DMS153 (cell line): ENCODE measurements around the gene EVI5.

ENCODE experiments used
- DNase-seq: peaks from one replicate; lab custom pipeline; 2025; lab: John Stamatoyannopoulos, UW

Gene EVI5

DNA sequence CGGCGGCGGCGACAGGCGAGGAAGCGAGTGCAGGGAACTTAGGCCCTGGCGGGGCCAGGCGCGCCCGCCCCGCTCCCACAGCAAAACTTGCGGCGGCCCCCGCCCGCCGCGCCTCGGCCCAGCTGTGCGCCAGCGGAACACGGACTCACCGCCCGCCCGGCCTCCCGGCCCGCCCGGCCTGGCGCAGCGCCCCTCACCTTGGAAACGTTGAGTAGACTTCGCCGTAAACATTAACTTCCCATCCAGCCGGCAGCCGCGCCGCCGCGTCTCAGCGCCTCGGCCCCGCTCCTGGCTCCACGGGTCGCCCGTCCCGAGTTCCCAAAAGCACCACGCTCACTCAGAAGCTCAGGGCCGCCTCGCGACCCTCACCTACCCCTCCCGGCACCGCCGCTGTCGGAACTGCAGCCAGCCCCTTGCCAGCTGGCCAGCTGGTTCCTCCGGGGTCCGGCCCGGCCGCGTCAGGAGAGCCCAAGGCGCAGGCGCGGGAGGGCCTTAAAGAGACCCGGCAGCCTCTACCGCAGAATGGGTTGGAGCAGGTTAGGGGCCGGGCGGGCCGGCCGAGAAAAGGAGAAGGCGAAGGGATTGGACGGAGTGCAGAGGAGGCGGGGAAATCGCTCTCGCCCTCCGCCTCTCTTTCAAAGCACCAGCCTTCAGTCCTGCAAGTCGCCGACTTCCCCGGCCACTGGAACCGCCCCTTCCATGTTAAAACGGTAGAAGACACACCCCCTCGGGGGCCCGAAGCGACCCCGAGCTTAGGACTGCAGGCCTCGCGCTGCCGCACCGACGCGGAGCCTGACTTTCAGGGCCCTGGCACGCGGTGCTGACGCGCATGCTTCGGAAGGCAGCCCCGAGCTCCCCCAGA is at the start of gene EVI5:
TSS of gene EVI5 (minus strand) at position 470 of the 862 bp plus-strand sequence. CDS start 48,562 bp downstream, outside the sequence.
- peak; percentile 90 for DNase-seq

DNA sequence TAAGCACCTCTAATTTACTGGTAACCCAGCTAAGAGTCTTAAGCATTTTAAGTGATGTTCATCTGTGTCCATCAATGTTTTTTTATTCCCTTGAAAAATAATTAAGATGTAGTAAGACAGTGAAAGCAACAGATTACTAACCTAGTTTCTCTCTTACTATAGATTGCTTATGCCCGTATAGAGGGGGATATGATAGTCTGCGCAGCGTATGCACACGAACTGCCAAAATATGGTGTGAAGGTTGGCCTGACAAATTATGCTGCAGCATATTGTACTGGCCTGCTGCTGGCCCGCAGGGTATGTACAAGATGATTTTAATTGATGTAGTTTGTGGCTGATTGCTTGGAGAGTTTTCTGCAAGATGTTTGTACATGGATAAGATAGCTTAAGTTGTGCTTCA is 49.7 kb upstream of the EVI5 start:
- DNase-seq = no peak

DNA sequence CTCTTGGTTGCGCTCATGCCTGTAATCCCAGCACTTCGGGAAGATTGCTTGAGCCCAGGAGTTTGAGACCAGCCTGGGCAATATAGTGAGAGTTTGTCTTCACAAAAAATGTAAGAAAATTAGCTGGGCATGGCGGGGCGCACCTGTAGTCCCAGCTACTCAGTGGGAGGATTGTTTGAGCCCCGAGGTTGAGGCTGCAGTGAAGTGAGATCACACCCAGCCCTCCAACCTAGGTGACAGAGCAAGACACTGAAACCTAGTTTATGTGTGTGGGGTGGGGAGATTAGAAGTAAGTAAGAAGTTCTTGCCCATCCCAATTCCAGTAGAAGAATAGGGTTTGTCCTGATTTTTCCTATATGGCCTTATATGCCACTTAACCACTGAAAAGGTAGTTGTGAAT is 48.9 kb upstream of the EVI5 start:
- no peak for DNase-seq

DNA sequence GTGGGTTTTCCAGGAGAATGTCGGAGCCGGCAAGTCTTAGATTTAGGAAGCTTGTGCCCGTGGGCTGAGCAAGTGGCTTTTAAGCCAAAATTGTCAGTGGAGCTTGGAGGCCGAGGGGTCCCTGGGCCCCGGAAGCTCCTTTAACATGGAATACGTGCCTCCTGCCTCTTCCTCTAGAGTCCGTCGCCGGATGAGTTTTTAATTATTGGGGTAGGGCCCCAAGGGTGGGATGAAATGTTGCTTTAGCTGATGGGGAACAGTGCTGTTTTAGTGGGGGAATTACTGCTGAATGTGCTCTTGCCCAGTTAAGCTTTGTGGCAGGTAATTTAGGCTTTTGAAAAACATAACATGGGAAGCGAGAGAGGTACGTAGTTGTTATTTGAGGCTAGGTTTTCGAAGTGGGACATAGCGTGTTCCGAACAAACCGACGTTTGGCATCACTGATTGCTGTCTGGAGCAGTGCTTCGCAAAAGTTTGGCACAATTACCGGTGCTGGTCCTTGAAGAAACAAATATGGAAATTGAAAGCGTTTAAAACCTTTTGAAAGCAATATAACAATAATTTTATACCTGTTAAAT is 47.7 kb upstream of the EVI5 start:
- DNase-seq = no peak

DNA sequence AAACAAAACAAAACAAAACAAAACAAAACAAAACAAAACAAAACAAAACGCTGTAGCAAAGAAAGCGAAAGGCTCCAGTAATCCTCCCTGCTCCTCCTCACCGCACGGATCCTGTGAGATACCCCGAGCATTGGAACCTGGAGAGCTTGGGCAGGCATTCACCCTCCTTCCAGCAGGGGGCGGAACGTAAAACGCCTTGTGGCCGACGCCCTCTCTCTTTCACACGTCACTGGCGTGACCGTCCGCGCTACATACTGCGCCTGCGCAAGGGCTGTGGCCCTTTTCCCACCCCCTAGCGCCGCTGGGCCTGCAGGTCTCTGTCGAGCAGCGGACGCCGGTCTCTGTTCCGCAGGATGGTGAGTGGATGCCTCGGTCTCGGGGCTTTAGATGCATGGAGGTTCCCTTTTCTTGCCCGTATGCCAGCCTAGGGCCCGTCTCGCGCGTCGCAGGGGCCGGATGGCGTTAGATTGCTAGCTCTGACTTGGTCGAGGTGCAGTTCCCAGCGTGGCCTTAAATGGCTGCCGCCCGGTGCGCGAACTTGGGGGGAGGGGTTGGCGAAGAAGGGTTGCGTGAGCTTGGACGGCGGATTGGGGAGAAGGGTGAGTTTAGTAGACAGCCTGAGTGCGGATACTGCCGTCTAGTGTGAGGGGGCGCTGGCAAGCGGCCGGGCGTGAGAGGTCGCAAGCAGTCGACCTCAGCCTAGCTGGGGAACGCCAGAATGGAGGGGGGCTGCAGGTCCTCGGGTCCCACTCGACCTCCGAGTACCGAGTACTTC is 47.0 kb upstream of the EVI5 start, which contains the start of gene RPL5:
TSS of gene RPL5 (plus strand) at position 279 of the 775 bp plus-strand sequence. CDS start at position 354, 75 bp downstream.
- DNase-seq = peak; percentile 94

DNA sequence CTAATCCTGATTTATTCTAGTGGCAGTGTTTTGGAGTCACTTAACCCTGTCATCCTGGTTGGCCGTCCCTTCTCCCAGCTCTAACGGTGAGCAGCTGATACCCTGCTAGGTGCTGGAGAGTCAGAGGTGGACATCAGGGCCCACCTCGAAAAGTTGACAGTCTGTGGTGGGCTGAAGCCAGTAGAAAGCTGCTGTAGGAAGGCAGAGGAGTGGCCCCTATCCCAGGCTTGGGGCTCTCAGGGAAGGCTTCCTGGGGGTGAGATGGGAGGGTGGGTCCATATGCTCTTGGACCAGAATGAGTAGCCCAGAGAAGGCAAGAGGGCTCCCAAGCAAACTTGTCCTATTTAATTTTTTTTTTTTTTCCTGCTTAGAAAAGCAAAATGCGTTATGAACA is 46.5 kb upstream of the EVI5 start:
- no peak for DNase-seq

DNA sequence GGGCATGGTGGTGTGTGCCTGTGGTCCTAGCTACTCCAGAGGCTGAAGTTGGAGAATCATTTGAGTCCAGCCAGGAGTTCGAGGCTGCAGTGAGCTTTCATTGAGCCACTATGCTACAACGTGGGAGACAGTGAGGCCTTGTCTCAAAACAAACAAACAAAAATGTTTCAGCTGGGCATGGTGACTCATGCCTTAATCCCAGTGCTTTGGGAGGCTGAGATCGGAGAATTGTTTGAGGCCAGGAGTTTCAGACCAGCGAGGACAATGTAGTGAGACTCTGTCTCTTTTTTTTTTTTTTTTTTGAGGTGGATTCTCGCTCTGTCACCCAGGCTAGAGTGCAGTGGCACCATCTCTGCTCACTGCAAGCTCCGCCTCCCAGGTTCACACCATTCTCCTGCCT is 41.9 kb upstream of the EVI5 start:
- no peak for DNase-seq

DNA sequence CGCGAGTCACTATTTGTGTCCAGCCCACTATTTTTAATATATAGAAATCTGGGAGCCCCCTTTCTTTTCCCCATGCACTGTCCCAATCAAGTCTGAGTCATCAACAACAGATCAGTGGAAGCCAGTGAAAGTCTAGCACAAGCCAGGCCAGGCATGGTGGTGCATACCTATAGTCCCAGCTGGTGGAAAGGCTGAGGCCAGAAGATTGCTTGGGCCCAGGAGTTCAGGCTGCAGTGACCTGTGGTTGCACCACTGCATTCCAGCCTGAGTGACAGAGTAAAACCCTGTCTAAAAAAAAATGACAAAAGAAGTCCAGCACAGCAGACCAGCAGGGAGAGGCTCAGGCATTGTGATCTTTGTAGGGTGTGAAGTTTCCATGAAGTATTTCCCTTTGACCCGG is 38.0 kb upstream of the EVI5 start:
- DNase-seq = no peak

DNA sequence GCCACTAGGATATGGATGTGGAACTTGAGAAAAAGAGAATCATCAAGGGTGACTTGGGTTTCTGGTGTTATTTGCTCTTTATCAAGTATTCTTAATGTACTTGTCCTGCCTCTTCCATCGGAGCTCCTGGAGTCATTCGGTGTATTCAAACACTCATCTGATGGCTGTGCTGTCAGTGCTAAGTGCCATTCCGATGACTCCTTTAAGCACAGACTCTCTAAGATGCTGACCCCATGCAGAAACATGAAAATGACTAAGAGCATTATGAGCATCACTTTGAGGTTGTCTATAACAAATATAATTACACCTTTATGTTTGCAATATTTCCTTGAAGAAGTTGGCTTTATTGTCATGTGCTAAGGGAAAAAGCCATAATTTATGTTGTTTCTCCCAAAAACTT is 35.6 kb upstream of the EVI5 start:
- no peak for DNase-seq

DNA sequence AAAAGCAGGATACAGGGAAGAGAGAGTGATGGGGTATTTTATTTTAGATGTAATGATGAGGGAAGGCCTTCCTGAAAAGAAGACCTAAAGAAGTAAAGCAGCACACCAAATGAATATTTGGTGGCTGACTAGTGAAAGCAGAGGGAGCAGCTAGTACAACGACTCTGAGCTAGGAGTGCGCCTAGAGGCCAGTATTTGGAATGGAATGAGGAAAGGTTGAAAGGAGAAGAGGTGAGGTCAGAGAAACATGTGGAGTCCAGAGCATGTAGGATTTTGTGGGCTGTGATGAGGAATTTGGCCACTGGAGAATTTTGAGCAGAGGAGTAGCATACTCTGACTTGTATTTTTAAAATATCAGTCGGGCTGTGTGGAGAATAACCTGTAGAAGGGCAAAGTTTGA is 35.1 kb upstream of the EVI5 start:
- DNase-seq = no peak

DNA sequence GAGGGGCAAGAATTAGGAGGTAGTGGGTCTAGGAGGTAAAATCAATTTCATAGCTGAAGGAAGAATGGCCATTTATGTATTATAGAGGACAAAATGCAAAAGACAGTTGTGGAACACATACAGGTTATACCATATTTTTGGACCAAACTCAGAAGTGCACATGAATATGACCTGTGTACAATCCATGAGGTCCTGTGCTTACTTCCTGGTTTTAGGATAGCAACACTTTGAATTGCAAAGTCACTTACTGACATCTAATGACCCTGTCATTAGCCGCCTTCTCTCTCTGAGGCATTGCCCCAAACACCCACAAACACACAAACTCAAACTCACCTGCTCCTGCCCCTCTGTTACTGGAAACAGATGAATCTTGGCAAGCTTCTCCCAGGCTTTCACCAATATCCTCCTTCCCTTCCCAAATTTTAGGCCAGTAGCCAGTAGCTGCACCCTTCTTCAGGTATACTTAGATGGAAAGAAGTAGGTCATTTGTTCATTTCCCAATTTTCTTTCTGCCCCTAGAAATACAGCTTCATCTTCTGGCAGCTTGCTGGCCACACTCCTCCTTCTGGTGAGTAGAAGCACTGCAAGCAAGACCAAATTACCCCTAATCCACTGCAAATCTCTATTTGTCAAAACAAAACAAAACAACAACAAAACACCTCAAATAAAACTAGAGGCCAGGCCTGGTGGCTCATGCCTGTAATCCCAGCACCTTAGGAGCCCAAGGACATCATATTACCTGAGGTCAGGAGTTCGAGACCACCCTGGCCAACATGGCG is 33.3 kb upstream of the EVI5 start:
- DNase-seq = no peak

DNA sequence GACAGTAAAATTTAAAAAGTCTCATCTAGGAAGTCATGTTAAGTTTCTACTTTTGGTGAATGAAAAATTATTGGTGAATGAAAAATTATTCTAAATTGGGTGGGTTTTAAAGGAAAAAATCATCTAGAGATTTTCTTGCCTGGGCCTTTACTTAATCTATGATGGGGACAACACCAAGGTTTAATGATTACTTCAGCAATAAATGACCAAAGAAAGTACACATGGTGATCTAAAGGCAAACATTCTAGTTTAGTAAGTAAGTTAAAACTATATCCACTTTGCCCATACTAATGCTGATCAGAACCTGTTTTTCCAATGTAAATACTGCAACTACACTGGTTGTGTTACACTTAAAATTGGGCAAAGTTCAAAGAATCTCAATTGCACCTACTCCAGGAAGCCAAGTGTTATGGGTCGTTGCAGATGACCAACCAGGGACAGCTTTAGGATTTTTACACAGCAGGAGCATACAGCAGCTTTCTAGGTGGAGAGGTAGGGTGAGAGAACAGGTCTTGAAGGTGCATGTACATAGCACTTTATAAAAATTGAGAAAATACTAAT is 32.3 kb upstream of the EVI5 start:
- DNase-seq = no peak

DNA sequence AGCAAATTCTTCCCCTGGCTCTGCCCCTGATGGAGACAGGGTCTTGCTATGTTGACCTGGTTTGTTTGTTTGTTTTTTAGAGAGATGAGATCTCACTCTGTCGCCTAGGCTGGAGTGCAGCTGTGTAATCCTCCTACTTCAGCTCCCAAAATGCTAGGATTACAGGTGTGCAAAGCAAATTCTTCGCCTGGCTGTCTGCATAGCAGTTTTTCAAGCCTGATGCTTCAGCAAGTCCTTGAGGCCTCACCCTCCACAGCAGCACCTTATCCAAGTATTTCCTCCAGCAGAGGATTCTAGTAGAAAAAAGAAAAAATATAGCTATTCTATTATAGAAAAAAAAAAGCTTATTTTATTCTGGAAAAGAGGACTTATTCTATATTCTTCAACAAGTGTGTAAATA is 31.8 kb upstream of the EVI5 start:
- DNase-seq = no peak

DNA sequence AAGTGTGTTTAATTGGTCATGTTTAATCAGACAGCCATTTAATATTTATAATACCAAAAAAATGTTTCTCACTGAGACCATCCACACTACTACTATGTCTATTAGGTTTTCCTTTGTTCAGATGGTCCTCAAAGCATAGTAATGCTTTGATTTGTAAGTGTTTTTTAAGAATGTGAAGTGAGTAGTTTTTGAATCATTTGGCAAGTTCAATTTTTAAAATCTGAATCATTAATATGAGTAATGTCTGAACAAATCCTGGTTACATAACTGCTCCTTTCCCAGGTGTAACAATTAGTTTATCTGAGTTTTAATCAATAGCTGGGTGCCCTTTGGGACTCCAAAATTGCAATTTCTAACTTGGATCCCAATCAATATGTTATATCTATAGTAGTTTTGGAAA is 23.5 kb upstream of the EVI5 start:
- no peak for DNase-seq

DNA sequence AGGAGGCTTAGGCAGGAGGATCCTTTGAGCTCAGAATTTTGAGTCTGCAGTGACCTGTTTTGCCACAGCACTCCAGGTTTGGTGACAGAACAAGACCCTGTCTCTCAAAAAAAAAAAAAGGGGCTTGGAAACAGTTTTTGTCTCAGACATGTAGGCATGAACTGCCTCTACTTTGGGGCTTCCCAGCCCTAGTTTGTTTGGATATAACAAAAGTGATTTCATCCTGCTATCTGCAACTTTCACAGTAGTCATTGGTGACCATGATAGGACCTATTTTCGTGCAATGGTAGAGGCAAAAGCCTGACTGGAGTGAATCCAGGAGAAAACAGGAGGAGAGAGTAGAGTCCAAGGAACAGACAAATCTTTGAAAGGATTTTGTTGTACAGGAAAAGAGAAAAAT is 20.3 kb upstream of the EVI5 start:
- DNase-seq = no peak

DNA sequence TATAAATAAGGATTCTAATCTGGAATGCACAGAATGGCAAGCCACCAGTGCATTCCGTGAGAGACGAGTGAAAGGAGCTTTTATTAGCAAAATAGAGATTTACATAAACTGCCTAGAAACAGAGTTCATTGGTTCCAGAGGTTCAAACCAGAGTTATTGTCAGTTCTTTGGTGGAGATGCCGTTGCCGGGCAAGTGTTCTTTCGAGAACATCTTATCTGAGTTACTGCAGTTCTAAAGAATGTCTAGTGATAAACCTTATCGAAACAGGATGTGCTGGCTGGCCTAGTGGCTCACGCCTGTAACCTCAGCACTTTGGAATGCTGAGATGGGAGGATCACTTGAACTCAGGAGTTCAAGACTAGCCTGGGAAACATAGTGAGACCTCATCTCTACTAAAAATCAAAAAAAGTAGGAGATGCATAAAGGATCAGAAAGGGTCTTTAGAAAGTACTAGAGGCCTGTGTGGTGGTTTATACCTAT is 19.9 kb upstream of the EVI5 start:
- DNase-seq = no peak

DNA sequence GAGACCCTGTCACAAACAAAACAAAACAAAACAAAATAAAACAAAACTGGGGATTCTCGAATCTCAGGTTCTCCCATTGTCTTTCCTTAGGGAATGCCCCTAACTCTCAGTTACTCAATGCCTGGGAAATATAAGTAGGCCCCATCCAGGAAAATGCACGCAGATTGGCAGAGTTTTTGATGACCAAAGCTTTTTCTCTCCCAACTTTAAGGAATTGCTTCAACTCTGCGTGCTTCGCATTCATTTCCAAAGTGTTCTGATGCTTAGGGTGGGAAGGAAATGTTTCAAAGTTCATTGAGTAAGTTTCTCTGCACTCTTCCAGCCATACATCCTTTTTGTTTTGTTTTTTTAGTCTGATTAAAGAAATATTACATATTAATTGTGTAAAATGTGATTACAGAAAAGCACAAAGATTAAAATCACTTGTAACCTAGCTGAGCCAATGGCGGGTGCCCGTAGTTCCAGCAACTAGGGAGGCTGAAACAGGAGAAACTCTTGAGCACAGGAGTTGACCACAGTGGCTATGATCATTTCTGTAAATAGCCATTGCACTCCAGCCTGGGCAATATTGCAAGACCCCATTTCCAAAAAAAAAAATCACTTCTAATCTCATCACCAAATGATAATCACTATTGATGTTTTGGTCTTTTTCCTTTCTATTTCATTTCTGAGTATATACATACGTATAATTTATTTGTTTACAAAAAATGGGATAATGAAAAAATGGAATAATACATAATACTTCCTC is 18.4 kb upstream of the EVI5 start:
- no peak for DNase-seq

DNA sequence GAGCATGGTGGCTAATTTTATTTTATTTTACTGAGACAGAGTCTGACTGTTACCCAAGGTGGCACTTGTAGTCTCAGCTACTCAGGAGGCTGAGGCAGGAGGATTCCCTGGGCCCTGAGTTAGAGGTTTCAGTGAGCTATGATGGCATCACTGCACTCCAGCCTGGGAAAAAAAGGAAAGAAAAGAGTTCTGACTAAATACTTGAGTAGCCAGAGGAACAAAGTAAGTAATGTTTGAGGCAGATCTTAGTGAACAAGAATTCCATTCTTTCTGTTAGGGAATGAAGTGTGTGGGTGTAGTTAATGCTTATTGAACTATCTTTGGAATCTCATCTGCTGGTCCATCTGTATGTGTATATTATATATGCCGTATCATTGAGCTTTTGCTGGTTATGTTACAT is 13.1 kb upstream of the EVI5 start:
- DNase-seq = no peak

DNA sequence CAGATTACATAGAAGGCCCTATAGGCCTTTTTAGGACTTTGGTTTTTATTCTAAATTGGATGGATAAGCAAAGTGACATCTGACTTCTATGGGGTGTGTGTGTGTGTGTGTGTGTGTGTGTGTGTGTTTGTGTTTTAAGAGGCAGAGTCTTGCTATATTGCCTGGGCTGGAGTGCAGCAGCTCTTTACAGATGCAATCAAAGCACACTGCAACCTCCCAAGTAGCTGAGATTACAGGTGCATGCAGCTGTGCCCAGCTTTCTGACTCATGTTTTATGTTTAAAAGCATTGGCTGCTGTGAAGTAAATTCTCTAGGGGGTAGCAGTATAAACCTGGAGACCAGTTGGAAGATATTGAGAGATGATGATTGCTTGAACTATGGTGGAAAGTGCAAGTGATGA is 12.4 kb upstream of the EVI5 start:
- DNase-seq = no peak

DNA sequence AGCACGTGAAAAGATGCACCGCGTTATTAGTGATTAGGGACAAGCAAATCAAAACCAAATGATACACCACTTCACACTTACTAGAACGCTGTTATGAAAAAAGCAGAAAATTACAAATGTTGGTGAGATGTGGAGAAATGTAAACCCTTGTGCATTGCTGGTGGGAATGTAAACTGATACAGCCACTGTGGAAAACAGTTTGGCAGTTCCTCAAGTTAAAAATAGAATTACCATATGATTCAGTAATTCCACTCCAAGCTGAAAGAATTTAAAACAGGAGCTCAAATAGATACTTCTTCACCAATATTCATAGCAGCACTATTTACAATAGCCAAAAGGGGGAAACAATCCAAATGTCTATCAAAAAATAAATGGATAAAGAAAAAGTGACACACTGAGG is 10.3 kb upstream of the EVI5 start:
- no peak for DNase-seq

DNA sequence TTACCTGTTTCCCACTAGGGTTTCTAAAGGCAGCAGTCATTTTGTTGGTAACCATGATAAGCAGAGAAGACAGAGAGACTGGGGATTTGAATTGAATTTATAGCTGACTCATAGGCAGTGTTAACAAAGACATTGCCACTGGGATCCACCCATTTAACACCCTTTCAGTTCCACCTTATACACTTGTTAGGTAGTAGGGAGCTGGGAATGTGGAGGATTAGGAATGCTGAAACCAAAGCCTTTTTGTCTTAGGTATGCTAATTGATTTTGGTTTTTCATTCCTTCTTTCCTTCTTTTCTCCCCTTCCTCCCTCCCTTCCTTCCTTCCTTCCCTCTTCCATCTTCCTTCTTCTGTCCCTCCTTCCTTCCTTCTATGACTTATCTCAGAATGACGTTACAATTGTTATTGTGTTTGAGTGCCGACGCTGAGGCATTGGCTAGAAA is 7.5 kb upstream of the EVI5 start:
- peak; percentile 50 for DNase-seq
